ENCODE measurements around the gene SPATA31C1. TPM values are rescaled to one million over a fixed set of nuclear protein-coding genes. Genes with fewer than 3 reads are reported as not detected.
"Not testable (repeated sequence)": the region's sequence is repeated elsewhere in the genome, so short reads cannot be mapped to it uniquely, and the experiment has no call there.

Gene SPATA31C1
- total RNA-seq, 1 experiment from 2014 or later: 0.15 TPM

- not testable (repeated sequence) for H2BK15ac ChIP-seq (ENCODE audit: low read depth, low read length); H4K91ac ChIP-seq (ENCODE audit: insufficient read length, low read depth, low read length)
Measured at GRCh38 chr9:87938336-87938735, 20.6 kb downstream of the SPATA31C1 start.

GRCh38 chr9:87939096-87939495 is 21.3 kb downstream of the SPATA31C1 start:
- H3K14ac ChIP-seq (ENCODE audit: insufficient read depth, low read length); H2BK15ac ChIP-seq (ENCODE audit: low read depth, low read length); H3K27me3 Mint-ChIP-seq (ENCODE audit: low read depth); H4K91ac ChIP-seq (ENCODE audit: insufficient read length, low read depth, low read length); H2BK120ac ChIP-seq (ENCODE audit: low read depth, low read length, poor library complexity, severe bottlenecking); H3K79me1 ChIP-seq (ENCODE audit: insufficient read depth, low read depth, low read length, poor library complexity, severe bottlenecking); H3T11ph ChIP-seq (ENCODE audit: low read length); H2BK5ac ChIP-seq (ENCODE audit: insufficient read length, low read length); H3K23ac ChIP-seq (ENCODE audit: insufficient read length, low read depth, low read length); H2AK5ac ChIP-seq (ENCODE audit: insufficient read length, low read length); H3K4me1 ChIP-seq (ENCODE audit: insufficient read depth, low read length); H3K4me1 Mint-ChIP-seq; H3K23me2 ChIP-seq (ENCODE audit: insufficient read length, low read depth, low read length, poor library complexity, severe bottlenecking); H3K27ac Mint-ChIP-seq; H3K9me3 ChIP-seq (ENCODE audit: control insufficient read depth, low read depth, low read length); H2BK20ac ChIP-seq (ENCODE audit: low read depth, low read length, poor library complexity, severe bottlenecking); H3K9ac ChIP-seq (ENCODE audit: extremely low read depth, insufficient read length, low read length); H4K20me1 ChIP-seq (ENCODE audit: control insufficient read depth, insufficient read depth, insufficient read length); H3K27ac ChIP-seq (ENCODE audit: insufficient read length, low read depth, low read length); H4K5ac ChIP-seq (ENCODE audit: insufficient read length, low read depth, low read length); H3K4me2 ChIP-seq (ENCODE audit: insufficient read depth, insufficient read length, low read length); H2AFZ ChIP-seq (ENCODE audit: low read length); H3K18ac ChIP-seq (ENCODE audit: insufficient read length, low read depth, low read length); H3K36me3 Mint-ChIP-seq (ENCODE audit: insufficient read depth in 1 of 3, low read depth in 3 of 3); H3K4me3 Mint-ChIP-seq; H3K79me2 ChIP-seq (ENCODE audit: insufficient read depth, low read length); H2BK12ac ChIP-seq (ENCODE audit: insufficient read length, low read depth, low read length); H3K27me3 ChIP-seq (ENCODE audit: insufficient read depth, low read length); DNase-seq; H3K9me3 Mint-ChIP-seq; H3K56ac ChIP-seq (ENCODE audit: insufficient read length, low read depth, low read length); H3K4ac ChIP-seq (ENCODE audit: low read depth, low read length); H4K8ac ChIP-seq (replicated peaks; ENCODE audit: insufficient read length, low read depth, low read length): not testable (repeated sequence)
- no CpG with 5 or more reads among the region's 8 CpGs for WGBS (ENCODE audit: extremely low coverage, insufficient read length, low lambda C conversion rate)

More at GRCh38 chr9:87938336-87938735, 20.6 kb downstream of the SPATA31C1 start:
- H3K56ac ChIP-seq (ENCODE audit: insufficient read length, low read depth, low read length); H3K4me2 ChIP-seq (ENCODE audit: insufficient read depth, insufficient read length, low read length); H2AFZ ChIP-seq (ENCODE audit: low read length); DNase-seq; H2BK20ac ChIP-seq (ENCODE audit: low read depth, low read length, poor library complexity, severe bottlenecking); H4K20me1 ChIP-seq (ENCODE audit: control insufficient read depth, insufficient read depth, insufficient read length); H3K27me3 Mint-ChIP-seq (ENCODE audit: low read depth); H3T11ph ChIP-seq (ENCODE audit: low read length); H2BK120ac ChIP-seq (ENCODE audit: low read depth, low read length, poor library complexity, severe bottlenecking); H3K4me3 Mint-ChIP-seq; H3K36me3 Mint-ChIP-seq (ENCODE audit: insufficient read depth in 1 of 3, low read depth in 3 of 3); H3K27ac ChIP-seq (ENCODE audit: insufficient read length, low read depth, low read length); H3K18ac ChIP-seq (ENCODE audit: insufficient read length, low read depth, low read length); H3K79me1 ChIP-seq (ENCODE audit: insufficient read depth, low read depth, low read length, poor library complexity, severe bottlenecking); H3K4me1 ChIP-seq (ENCODE audit: insufficient read depth, low read length); H3K14ac ChIP-seq (ENCODE audit: insufficient read depth, low read length); H2BK12ac ChIP-seq (ENCODE audit: insufficient read length, low read depth, low read length); H3K27me3 ChIP-seq (ENCODE audit: insufficient read depth, low read length); H3K23me2 ChIP-seq (ENCODE audit: insufficient read length, low read depth, low read length, poor library complexity, severe bottlenecking); H3K23ac ChIP-seq (ENCODE audit: insufficient read length, low read depth, low read length); H4K8ac ChIP-seq (replicated peaks; ENCODE audit: insufficient read length, low read depth, low read length); H3K9me3 Mint-ChIP-seq; H3K9ac ChIP-seq (ENCODE audit: extremely low read depth, insufficient read length, low read length); H2BK5ac ChIP-seq (ENCODE audit: insufficient read length, low read length); H3K27ac Mint-ChIP-seq; H3K9me3 ChIP-seq (ENCODE audit: control insufficient read depth, low read depth, low read length); H2AK5ac ChIP-seq (ENCODE audit: insufficient read length, low read length); H3K4ac ChIP-seq (ENCODE audit: low read depth, low read length); H3K79me2 ChIP-seq (ENCODE audit: insufficient read depth, low read length); H3K4me1 Mint-ChIP-seq; H4K5ac ChIP-seq (ENCODE audit: insufficient read length, low read depth, low read length): not testable (repeated sequence)
- WGBS (ENCODE audit: extremely low coverage, insufficient read length, low lambda C conversion rate): no CpG with 5 or more reads among the region's 12 CpGs

Measured in H9 (cell line).